ENCODE measurements around the gene OR13C3. TPM values are rescaled to one million over a fixed set of nuclear protein-coding genes. Genes with fewer than 3 reads are reported as not detected.
"Not testable (repeated sequence)": the region's sequence is repeated elsewhere in the genome, so short reads cannot be mapped to it uniquely, and the experiment has no call there.

OR13C3 gene
- not detected for polyA plus RNA-seq (ENCODE audit: insufficient read length in 3 of 3)

DNA sequence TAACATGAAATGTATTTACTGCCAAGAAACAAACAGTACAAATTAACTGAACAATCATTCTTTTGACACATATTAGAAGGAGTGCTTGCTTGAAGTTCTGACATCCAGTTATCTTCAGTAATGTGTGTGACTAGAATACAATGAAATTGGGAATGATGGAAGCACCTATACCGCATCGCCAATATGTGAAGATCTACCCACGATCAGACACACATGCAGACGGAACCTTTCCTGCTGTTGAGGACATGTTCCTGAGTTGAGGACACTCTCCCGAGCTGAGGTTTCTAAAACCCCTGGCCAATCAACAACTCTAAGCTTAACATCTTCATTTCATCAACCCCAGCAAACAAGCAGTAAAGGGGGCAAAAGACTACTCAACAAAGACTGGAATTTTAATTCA, at the start of gene OR13C3:
OR13C3 (minus strand) TSS at position 101 of the 400 bp plus-strand sequence. CDS start 133 bp downstream, outside the sequence.
- no peak for DNase-seq (ENCODE audit: low read depth in 3 of 3, low spot score in 2 of 3)

- DNase-seq (ENCODE audit: low read depth in 3 of 3, low spot score in 2 of 3), result no peak
Measured at GRCh38 chr9:104580562-104580961, 43.9 kb upstream of the OR13C3 start.

DNA sequence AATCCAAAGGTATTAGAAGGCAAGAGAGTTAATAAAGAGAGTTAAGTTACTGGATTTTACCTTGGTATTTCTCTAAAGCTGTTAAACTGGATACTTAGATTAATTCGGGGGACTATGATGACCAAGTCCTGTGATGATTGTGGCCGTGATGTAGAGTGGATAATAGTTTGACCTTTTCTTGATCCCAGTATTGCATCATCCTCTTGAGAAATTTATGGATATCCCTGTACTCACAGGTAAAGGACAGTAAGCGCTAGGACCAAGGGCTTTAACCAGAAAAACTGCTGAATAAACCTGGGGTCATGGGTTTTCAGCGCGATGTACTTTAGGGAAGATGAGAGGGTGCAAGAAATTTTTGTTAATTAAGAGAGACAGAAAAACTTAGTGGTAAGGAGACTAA, 40.6 kb upstream of the OR13C3 start:
- no peak for DNase-seq (ENCODE audit: low read depth in 3 of 3, low spot score in 2 of 3)

DNA sequence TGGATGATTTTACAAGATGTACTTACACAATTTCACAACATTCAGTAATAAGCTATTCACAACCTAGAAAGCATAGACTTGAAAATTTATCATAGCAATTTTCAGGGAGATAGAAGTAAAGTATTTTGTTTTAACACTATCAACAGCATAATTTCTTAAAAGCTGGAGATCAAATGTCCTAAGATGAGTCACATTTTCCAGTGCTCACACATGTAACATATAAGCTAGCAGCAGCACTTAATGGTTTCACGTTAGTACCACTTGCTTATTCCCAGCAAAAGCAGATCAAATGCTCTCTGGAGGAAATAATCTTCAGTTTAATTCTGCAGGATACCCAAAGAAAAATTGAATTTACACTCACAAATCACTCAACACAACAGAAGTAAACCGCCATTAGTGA, 38.8 kb upstream of the OR13C3 start:
- DNase-seq (ENCODE audit: low read depth in 3 of 3, low spot score in 2 of 3), result no peak

GRCh38 chr9:104572612-104573011, 36.0 kb upstream of the OR13C3 start:
- DNase-seq (ENCODE audit: low read depth in 3 of 3, low spot score in 2 of 3), result no peak

DNA sequence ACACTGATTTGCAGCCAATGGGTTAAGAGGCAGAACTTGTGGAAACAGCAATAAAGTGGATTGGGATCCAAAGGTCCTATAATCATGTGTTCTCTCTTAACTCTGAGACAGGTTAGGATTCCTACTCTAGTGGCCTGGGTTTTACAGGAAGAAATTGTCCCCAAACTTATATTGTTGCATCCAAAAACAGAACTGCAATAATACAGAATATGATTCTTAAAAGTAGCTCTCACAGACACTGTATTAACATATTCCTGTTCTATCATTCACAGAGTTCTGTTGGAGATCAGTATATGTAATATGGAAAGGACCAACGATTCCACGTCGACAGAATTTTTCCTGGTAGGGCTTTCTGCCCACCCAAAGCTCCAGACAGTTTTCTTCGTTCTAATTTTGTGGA, 32.2 kb upstream of the OR13C3 start, which contains the start of gene OR13C8:
OR13C8 (plus strand) TSS at position 301 of the 400 bp plus-strand sequence; CDS start at position 301, 0 bp downstream.
- DNase-seq (ENCODE audit: low read depth in 3 of 3, low spot score in 2 of 3), result no peak

DNA sequence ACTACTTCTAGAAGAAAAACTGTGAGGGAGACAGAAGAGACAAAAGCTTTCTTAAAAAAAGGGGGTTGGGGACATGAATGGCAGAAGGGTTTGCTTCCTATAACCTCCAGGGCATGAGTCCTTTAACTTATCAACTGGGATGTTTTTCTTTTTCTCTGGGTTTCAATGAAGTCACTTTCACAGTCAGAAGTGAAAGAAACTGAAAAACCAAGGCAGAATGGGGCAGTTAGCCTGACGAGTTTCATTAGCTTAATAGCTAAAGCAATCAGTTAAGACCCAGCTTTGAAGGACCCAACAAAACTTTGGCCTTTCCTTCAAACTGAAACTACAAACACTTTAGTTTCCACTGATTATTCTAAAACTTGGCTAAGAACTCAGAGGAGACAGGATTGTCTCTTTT, 27.7 kb upstream of the OR13C3 start:
- DNase-seq (ENCODE audit: low read depth in 3 of 3, low spot score in 2 of 3), result no peak

- no peak for DNase-seq (ENCODE audit: low read depth in 3 of 3, low spot score in 2 of 3)
Measured at GRCh38 chr9:104556830-104557634, 20.4 kb upstream of the OR13C3 start.

DNA sequence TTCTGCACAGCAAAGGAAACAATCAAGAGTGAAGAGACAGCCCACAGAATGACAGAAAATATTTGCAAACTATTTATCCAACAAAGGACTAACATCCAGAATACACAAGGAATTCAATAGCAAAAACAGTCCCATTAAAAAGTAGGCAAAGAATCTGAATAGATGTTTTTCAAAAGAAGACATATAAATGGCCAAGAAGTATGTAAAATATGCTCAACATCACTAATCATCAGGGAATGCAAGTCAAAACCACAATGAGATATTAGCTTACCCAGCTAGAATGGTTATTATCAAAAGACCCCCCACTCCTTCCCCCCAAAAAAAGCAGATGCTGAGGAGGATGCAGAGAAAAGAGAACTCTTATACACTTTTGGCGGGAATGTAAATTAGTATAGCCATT, 18.9 kb upstream of the OR13C3 start:
- DNase-seq (ENCODE audit: low read depth in 3 of 3, low spot score in 2 of 3), result no peak

GRCh38 chr9:104553261-104553660, 16.6 kb upstream of the OR13C3 start:
- DNase-seq (ENCODE audit: low read depth in 3 of 3, low spot score in 2 of 3), result no peak

DNA sequence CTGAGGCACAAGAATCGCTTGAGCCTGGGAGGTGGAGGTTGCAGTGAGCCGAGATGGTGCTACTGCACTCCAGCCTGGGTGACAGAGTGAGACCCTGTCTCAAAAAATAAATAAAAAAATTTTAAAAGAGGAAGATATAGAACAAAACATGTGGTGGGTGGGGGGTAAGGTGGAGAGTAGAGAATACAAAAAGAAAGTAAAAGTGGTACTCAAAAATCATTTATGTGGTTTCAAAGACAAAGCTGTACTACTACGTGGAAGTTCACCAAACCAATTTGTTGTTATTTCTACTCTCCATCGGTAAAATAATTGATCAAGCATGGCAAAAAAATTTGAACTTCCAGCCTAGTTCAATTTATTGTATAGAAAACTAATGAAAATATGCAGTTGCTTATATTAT, 8.0 kb upstream of the OR13C3 start:
- no peak for DNase-seq (ENCODE audit: low read depth in 3 of 3, low spot score in 2 of 3)

- DNase-seq (ENCODE audit: low read depth in 3 of 3, low spot score in 2 of 3), result no peak
Measured at GRCh38 chr9:104539275-104539674, 2.6 kb upstream of the OR13C3 start.

- no peak for DNase-seq (ENCODE audit: low read depth in 3 of 3, low spot score in 2 of 3)
Measured at GRCh38 chr9:104527109-104527508, 9.5 kb downstream of the OR13C3 start, which contains the start of gene OR13C4. Gene OR13C4 (minus strand): TSS chr9:104527209. CDS start chr9:104527209, 0 bp downstream.

DNA sequence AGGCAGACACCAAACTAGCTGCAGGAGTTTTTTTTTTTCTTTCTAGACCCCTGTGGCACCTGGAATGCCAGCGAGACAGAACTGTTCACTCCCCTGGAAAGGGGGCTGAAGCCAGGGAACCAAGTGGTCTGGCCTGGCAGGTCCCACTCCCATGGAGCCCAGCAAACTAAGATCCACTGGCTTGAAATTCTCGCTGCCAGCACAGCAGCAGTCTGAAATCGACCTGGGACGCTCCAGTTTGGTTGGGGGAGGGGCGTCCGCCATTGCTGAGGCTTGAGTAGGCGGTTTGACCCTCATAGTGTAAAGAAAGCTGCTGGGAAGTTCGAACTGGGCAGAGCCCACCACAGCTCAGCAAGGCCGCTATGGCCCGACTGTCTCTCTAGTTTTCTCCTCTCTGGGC, 16.4 kb downstream of the OR13C3 start:
- not testable (repeated sequence) for DNase-seq (ENCODE audit: low read depth in 3 of 3, low spot score in 2 of 3)

- DNase-seq (ENCODE audit: low read depth in 3 of 3, low spot score in 2 of 3), result no peak
Measured at GRCh38 chr9:104514901-104515300, 21.8 kb downstream of the OR13C3 start.

DNA sequence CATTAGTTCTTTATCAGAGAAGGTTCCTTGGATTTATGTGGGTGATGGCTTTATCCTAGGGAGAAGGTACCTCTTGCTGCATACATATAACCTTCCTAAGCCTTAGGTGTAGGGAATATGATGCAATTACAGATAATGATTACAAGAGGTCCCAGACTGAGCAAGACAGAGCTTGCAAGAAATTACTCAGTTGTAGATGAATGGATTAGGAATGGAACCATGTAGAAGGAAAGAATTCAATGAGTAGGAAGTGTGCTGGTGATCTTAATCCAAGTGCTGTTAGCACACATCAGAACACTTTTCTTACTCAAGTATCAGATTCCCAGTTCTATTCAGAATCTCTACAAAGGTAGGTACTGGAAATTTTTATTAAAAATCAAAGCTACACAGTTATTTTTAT, 30.1 kb downstream of the OR13C3 start:
- DNase-seq (ENCODE audit: low read depth in 3 of 3, low spot score in 2 of 3), result no peak

DNA sequence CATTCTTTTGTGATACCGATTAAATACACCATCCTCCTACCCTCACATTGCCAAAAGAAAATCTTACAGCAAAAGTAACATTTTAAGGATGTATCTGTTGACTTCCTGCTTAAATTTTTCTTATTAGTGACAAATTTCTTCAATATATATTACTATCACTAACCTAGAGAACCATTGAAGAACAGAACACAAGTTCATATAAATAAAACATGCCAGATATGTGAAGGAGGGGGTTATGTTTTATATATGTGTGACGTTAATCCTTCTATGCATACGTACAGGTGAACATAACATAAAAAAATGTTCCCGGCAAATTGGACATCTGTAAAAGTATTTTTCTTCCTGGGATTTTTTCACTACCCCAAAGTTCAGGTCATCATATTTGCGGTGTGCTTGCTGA, 32.7 kb downstream of the OR13C3 start, which contains the start of gene OR13F1:
OR13F1 (plus strand) TSS at position 301 of the 400 bp plus-strand sequence; CDS start at position 301, 0 bp downstream.
- no peak for DNase-seq (ENCODE audit: low read depth in 3 of 3, low spot score in 2 of 3)

DNA sequence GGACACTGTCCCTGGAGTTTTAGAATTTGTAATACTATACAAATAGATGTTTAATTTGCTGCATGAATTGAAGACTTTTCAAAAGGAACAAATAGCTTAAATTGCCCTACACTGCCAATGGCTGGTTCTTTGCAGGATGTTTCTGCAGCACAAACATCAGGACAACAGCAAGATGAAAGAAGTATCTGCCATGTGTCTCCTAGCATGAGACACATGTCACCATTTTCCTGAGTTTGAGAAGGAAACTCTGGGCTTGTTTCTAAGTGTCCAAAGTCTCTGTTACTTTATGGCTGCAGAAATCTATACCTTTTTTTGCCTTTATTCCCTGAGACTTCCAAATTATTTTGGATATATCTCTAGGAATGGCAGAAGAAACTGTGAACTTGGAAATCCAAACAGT, 33.2 kb downstream of the OR13C3 start:
- no peak for DNase-seq (ENCODE audit: low read depth in 3 of 3, low spot score in 2 of 3)

- peak in 2 of 3 donors; percentile 2 for DNase-seq (ENCODE audit: low read depth in 3 of 3, low spot score in 2 of 3)
Measured at GRCh38 chr9:104494808-104495207, 41.8 kb downstream of the OR13C3 start.

All from right renal cortex interstitium (tissue), 3 donors.